Neural cell (in vitro differentiated cells): ENCODE measurements around the gene TAP1. TPM values are rescaled to one million over a fixed set of nuclear protein-coding genes. Genes with fewer than 3 reads are reported as not detected.

ENCODE experiments used
- H2AFZ ChIP-seq: fragments of 200-600, 300-800 bp; sonication (generic), shearing (Covaris generic); 2 replicates; pipeline ENCODE4 v1.6.0; 2014; ENCODE audit warnings: low read depth, mild to moderate bottlenecking, antibody characterized with exemption, low read length, moderate library complexity
- H3F3A ChIP-seq: fragments of 200-600 bp; shearing (Covaris generic); 2 replicates; pipeline ENCODE4 v1.6.1; 2016; ENCODE audit warnings: mild to moderate bottlenecking, moderate library complexity, mixed read lengths, antibody characterized with exemption, low read length; ENCODE audit not compliant: insufficient read depth, poor library complexity, severe bottlenecking
- H3K27ac ChIP-seq: fragments of 200-600, 300-800 bp; sonication (generic), shearing (Covaris generic); 2 replicates; pipeline ENCODE4 v1.5.1; 2014; ENCODE audit warnings: mild to moderate bottlenecking, low read length, moderate library complexity
- H3K27me3 ChIP-seq: fragments of 300-800, 200-600 bp; sonication (generic), shearing (Covaris generic); 2 replicates; pipeline ENCODE4 v1.6.0; 2014; ENCODE audit warnings: mild to moderate bottlenecking, low read depth, low read length, moderate library complexity; ENCODE audit not compliant: insufficient read depth
- H3K36me3 ChIP-seq: fragments of 300-800, 200-600 bp; sonication (generic), shearing (Covaris generic); 2 replicates; pipeline ENCODE4 v1.5.1; 2014; ENCODE audit warnings: mild to moderate bottlenecking, antibody characterized with exemption, low read length, moderate library complexity; ENCODE audit not compliant: insufficient read depth
- H3K4me2 ChIP-seq: fragments of 300-800, 200-600 bp; sonication (generic), shearing (Covaris generic); 2 replicates; pipeline ENCODE4 v1.6.0; 2014; ENCODE audit warnings: mild to moderate bottlenecking, low read length
- H3K4me3 ChIP-seq: fragments of 300-800, 200-600 bp; sonication (generic), shearing (Covaris generic); 2 replicates; pipeline ENCODE4 v1.5.1; 2014; ENCODE audit warnings: mild to moderate bottlenecking, low read length, moderate library complexity
- H3K79me2 ChIP-seq: fragments of 200-600 bp; shearing (Covaris generic); replicated peaks from 2 replicates; pipeline ENCODE4 v1.6.0; 2014; ENCODE audit warnings: mild to moderate bottlenecking, low read length, moderate library complexity; ENCODE audit not compliant: insufficient read depth
- H3K9ac ChIP-seq: fragments of 300-800, 200-600 bp; sonication (generic), shearing (Covaris generic); 2 replicates; pipeline ENCODE4 v1.6.1; 2016; ENCODE audit warnings: mild to moderate bottlenecking, low read length, mixed read lengths
- H3K9me2 ChIP-seq: fragments of 200-600 bp; shearing (Covaris generic); 2 replicates; pipeline ENCODE4 v1.6.1; 2016; ENCODE audit warnings: mild to moderate bottlenecking, low read length, mixed read lengths; ENCODE audit not compliant: insufficient read depth
- H3K9me3 ChIP-seq: fragments of 200-600, 300-800 bp; sonication (generic), shearing (Covaris generic); 2 replicates; pipeline ENCODE4 v1.6.1; 2016; ENCODE audit warnings: mild to moderate bottlenecking, mixed run types, low read length, moderate library complexity, mixed read lengths
- H4K20me1 ChIP-seq: fragments of 200-600 bp; shearing (Covaris generic); 2 replicates; pipeline ENCODE4 v1.6.1; 2016; ENCODE audit warnings: mild to moderate bottlenecking, mixed run types; ENCODE audit not compliant: insufficient read depth
- EP300 ChIP-seq: fragments of 450-650 bp; conservative IDR thresholded peaks from 2 replicates; pipeline ENCODE4 v1.6.1; 2014; ENCODE audit warnings: antibody characterized with exemption, mild to moderate bottlenecking, moderate library complexity; ENCODE audit not compliant: poor library complexity, severe bottlenecking
- EZH2 ChIP-seq: fragments of 200-600, 300-800 bp; shearing (Covaris generic), sonication (generic); IDR thresholded peaks from 2 replicates; pipeline ENCODE4 v1.6.1; 2014; ENCODE audit warnings: antibody characterized with exemption, low read length, borderline replicate concordance, mild to moderate bottlenecking; ENCODE audit not compliant: insufficient read depth, poor library complexity, severe bottlenecking
- MXI1 ChIP-seq: fragments of 450-650 bp; conservative IDR thresholded peaks from 2 replicates; pipeline ENCODE4 v1.6.1; 2014; ENCODE audit warnings: antibody characterized with exemption, mild to moderate bottlenecking; ENCODE audit not compliant: poor library complexity, severe bottlenecking
- POLR2AphosphoS5 ChIP-seq: IDR thresholded peaks from 2 replicates; pipeline ENCODE4 v1.6.1; 2012
- RAD21 ChIP-seq: fragments of 450-650 bp; conservative IDR thresholded peaks from 2 replicates; pipeline ENCODE4 v1.6.1; 2014; ENCODE audit warnings: antibody characterized with exemption, mild to moderate bottlenecking, moderate library complexity
- SMC3 ChIP-seq: fragments of 450-650 bp; conservative IDR thresholded peaks from 2 replicates; pipeline ENCODE4 v1.6.1; 2014; ENCODE audit warnings: antibody characterized with exemption, mild to moderate bottlenecking, moderate library complexity; ENCODE audit not compliant: poor library complexity
- TAF1 ChIP-seq: IDR thresholded peaks from 2 replicates; pipeline ENCODE4 v1.6.1; 2012; ENCODE audit warnings: low read depth
- polyA plus RNA-seq: library from polyadenylated mRNA; depleted of rRNA; stranded (reverse); fragments of >200 nt; gene quantifications from 2 replicates; pipeline ENCODE4 v1.2.3, GENCODE V29; 2014
- TF ChIP-seq, protein P1 (sequence below): fragments of 450-650 bp; IDR thresholded peaks from 2 replicates; pipeline ENCODE4 v1.5.1; 2014; ENCODE audit warnings: antibody characterized with exemption, mild to moderate bottlenecking, moderate library complexity; ENCODE audit not compliant: poor library complexity, severe bottlenecking
- TF ChIP-seq, protein P2 (sequence below): IDR thresholded peaks from 2 replicates; pipeline ENCODE4 v1.6.1; 2012; ENCODE audit warnings: borderline replicate concordance

TAP1 gene
- polyA plus RNA-seq, 1 donor from 2014 or later = not detected

DNA sequence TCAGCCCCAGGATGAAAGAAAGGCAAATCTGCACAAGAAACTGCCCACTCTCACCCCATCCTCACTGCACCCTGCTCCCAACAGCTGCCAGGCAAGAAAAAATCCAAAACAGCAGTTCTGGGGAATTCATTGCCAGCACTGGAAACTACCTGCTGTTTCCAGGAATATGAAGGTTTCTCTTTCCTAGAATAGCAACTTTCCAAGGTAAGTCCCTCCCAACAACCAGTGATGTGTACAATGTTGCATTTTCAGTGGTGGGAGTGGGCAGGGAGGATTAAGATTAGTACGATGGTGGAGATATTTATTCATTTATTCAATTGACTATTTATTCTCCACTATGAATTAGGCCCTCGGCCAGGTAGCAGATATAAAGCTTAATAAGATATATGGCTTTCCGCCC lies 26.5 kb downstream of the TAP1 start:
- no peak overlapping the region for H3K4me2 ChIP-seq
- TF ChIP-seq SMC3 (no peak), EP300 (no peak), TAF1 (no peak), EZH2 (no peak), POLR2AphosphoS5 (no peak)
- TF ChIP-seq, protein P1, sequence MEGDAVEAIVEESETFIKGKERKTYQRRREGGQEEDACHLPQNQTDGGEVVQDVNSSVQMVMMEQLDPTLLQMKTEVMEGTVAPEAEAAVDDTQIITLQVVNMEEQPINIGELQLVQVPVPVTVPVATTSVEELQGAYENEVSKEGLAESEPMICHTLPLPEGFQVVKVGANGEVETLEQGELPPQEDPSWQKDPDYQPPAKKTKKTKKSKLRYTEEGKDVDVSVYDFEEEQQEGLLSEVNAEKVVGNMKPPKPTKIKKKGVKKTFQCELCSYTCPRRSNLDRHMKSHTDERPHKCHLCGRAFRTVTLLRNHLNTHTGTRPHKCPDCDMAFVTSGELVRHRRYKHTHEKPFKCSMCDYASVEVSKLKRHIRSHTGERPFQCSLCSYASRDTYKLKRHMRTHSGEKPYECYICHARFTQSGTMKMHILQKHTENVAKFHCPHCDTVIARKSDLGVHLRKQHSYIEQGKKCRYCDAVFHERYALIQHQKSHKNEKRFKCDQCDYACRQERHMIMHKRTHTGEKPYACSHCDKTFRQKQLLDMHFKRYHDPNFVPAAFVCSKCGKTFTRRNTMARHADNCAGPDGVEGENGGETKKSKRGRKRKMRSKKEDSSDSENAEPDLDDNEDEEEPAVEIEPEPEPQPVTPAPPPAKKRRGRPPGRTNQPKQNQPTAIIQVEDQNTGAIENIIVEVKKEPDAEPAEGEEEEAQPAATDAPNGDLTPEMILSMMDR = no peak
- H3K9me3 ChIP-seq = no peaks in the 10 kb centered on the region
- H3K9me2 ChIP-seq = no peaks in the 10 kb centered on the region
- H3F3A ChIP-seq = no peaks in the 10 kb centered on the region
- no peaks in the 10 kb centered on the region for H3K79me2 ChIP-seq
- H3K27ac ChIP-seq = no peak overlapping the region
- no peaks in the 10 kb centered on the region for H3K27me3 ChIP-seq
- no peak overlapping the region for H3K9ac ChIP-seq
- H2AFZ ChIP-seq = no peak overlapping the region
- H3K36me3 ChIP-seq = no peaks in the 10 kb centered on the region
- H4K20me1 ChIP-seq = no peaks in the 10 kb centered on the region
- no peak overlapping the region for H3K4me3 ChIP-seq

DNA sequence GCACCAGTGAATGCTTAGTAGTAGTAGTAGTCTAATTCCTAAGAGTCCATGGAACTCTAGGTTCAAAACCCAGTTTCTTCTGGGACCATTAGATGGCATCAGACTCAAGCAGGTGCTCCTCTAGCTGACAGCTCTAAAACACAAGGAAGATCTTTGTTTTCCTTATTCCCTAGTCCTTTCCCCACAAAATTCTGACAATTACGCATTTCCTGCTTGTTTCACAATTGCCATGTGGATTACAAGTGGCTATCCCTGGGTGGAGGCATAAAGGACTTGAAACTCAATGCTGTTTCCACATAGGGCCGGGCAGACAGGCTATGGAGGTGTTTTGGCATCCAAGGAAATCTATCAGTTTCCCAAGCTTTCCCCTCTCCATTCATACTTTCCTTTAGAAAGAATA lies 27.5 kb downstream of the TAP1 start:
- Histone ChIP-seq H3K4me3 (no peak overlapping the region), H2AFZ (no peak overlapping the region), H3K9me3 (no peaks in the 10 kb centered on the region), H3K4me2 (no peak overlapping the region), H3K27me3 (no peaks in the 10 kb centered on the region), H3K9me2 (no peaks in the 10 kb centered on the region), H3K9ac (no peak overlapping the region), H3K36me3 (no peaks in the 10 kb centered on the region), H3F3A (no peaks in the 10 kb centered on the region), H3K79me2 (no peaks in the 10 kb centered on the region), H3K27ac (no peak overlapping the region), H4K20me1 (no peaks in the 10 kb centered on the region)
- TF ChIP-seq, protein P1 = peak; percentile 47
- TF ChIP-seq SMC3 = peak; percentile 28
- TF ChIP-seq RAD21 = peak; percentile 27
- TF ChIP-seq TAF1 = no peak

DNA sequence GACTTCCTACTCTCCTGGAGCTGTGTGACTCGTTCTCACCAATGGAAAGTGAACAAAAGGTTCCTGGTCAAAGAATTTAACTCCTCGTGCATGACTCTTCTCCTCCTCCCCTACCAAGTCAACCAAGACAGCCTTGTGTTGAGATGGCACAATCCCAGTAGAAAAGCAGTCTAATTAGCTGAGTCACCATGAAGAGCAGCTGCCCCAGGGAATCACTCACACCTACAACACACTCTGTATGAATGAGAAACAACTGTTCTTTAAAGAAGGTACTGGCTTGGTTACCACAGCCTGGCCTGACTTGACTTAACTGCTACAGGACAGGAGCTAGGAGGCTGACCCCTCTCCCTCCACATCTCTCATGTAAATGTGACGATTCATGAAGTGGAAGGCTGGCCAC lies 33.8 kb downstream of the TAP1 start:
- TF ChIP-seq EP300 (no peak), POLR2AphosphoS5 (no peak), SMC3 (no peak), TAF1 (no peak), EZH2 (no peak), MXI1 (no peak), RAD21 (no peak)
- TF ChIP-seq, protein P2, sequence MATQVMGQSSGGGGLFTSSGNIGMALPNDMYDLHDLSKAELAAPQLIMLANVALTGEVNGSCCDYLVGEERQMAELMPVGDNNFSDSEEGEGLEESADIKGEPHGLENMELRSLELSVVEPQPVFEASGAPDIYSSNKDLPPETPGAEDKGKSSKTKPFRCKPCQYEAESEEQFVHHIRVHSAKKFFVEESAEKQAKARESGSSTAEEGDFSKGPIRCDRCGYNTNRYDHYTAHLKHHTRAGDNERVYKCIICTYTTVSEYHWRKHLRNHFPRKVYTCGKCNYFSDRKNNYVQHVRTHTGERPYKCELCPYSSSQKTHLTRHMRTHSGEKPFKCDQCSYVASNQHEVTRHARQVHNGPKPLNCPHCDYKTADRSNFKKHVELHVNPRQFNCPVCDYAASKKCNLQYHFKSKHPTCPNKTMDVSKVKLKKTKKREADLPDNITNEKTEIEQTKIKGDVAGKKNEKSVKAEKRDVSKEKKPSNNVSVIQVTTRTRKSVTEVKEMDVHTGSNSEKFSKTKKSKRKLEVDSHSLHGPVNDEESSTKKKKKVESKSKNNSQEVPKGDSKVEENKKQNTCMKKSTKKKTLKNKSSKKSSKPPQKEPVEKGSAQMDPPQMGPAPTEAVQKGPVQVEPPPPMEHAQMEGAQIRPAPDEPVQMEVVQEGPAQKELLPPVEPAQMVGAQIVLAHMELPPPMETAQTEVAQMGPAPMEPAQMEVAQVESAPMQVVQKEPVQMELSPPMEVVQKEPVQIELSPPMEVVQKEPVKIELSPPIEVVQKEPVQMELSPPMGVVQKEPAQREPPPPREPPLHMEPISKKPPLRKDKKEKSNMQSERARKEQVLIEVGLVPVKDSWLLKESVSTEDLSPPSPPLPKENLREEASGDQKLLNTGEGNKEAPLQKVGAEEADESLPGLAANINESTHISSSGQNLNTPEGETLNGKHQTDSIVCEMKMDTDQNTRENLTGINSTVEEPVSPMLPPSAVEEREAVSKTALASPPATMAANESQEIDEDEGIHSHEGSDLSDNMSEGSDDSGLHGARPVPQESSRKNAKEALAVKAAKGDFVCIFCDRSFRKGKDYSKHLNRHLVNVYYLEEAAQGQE = no peak
- TF ChIP-seq, protein P1 = no peak
- H3K27ac ChIP-seq = no peak overlapping the region
- H3F3A ChIP-seq = no peaks in the 10 kb centered on the region
- no peaks in the 10 kb centered on the region for H3K79me2 ChIP-seq
- H3K36me3 ChIP-seq = no peaks in the 10 kb centered on the region
- no peaks in the 10 kb centered on the region for H3K9me3 ChIP-seq
- H3K9ac ChIP-seq = no peak overlapping the region
- H3K9me2 ChIP-seq = no peaks in the 10 kb centered on the region
- H3K27me3 ChIP-seq = no peaks in the 10 kb centered on the region
- no peaks in the 10 kb centered on the region for H4K20me1 ChIP-seq
- H3K4me3 ChIP-seq = no peak overlapping the region
- no peak overlapping the region for H3K4me2 ChIP-seq
- H2AFZ ChIP-seq = no peak overlapping the region
